B cell (primary cell): Measurements from ENCODE around the gene TMTC4. TPM values are rescaled to one million over a fixed set of nuclear protein-coding genes. Genes with fewer than 3 reads are reported as not detected.

Experiments
- ATAC-seq: fragments of 200-7000 bp; cut with Tn5 transposase; one replicate; pipeline ENCODE4 v1.10.0; 2021; ENCODE audit warnings: low read depth, mild to moderate bottlenecking, moderate number of reproducible peaks, moderate library complexity
- CTCF ChIA-PET: fragments of 350-600 bp; sonication (Branson Sonifier 250); formaldehyde crosslinking; loops from one replicate; lab custom pipeline; 2021; ENCODE audit warnings: antibody characterized with exemption, inconsistent platforms; lab: Charles Lee
- POLR2A ChIA-PET: fragments of 350-600 bp; sonication (Branson Sonifier 250); formaldehyde crosslinking; loops from one replicate; lab custom pipeline; 2021; ENCODE audit warnings: antibody characterized with exemption; lab: Charles Lee
- DNase-seq: peaks from one replicate; pipeline ENCODE4 v3.0.0; 2013
- H2AFZ ChIP-seq: 2 replicates; pipeline ENCODE4 v1.6.1; 2012; ENCODE audit warnings: mild to moderate bottlenecking, low read depth, low read length; ENCODE audit not compliant: insufficient read depth, poor library complexity, severe bottlenecking
- H3K27ac ChIP-seq, 2 donors: 1 replicate in 1 of 2; 2 replicates in 1 of 2; pipeline ENCODE4 v1.5.1; 2012 to 2013; ENCODE audit warnings: low read length in 2 of 2, mild to moderate bottlenecking in 2 of 2, moderate library complexity in 1 of 2
- H3K27me3 ChIP-seq, 4 experiments: fragments of 200-600 bp in 1 of 4; sonication (generic) in 1 of 4; replicated peaks in 1 of 4; 1 replicate in 2 of 4; 2 replicates in 2 of 4; pipeline versions ENCODE4 v1.6.1 to v1.7.0; 2013 to 2016; ENCODE audit warnings: low read length in 3 of 4, mild to moderate bottlenecking in 2 of 4, mixed read lengths in 1 of 4, moderate library complexity in 1 of 4; ENCODE audit not compliant: insufficient read depth in 4 of 4, control insufficient read depth in 3 of 4; ENCODE audit errors: control extremely low read depth in 1 of 4
- H3K36me3 ChIP-seq, 2 experiments: replicated peaks in 1 of 2; 1 replicate in 1 of 2; 2 replicates in 1 of 2; pipeline versions ENCODE4 v1.6.1 to v1.7.1; 2013; ENCODE audit warnings: low read length in 1 of 2; ENCODE audit not compliant: insufficient read depth in 2 of 2, control insufficient read depth in 1 of 2; ENCODE audit errors: control extremely low read depth in 1 of 2, extremely low read depth in 1 of 2
- H3K4me1 ChIP-seq, 2 donors: fragments of 200-600 bp in 1 of 2; sonication (generic) in 1 of 2; 1 replicate in 1 of 2; 2 replicates in 1 of 2; pipeline versions ENCODE4 v1.5.1 to v1.6.1; 2013 to 2017; ENCODE audit warnings: low read length in 2 of 2; ENCODE audit not compliant: control insufficient read depth in 2 of 2, insufficient read depth in 2 of 2
- H3K4me2 ChIP-seq: replicated peaks from 2 replicates; pipeline ENCODE3; 2012; ENCODE audit warnings: mild to moderate bottlenecking, low read depth, low read length; ENCODE audit not compliant: poor library complexity, severe bottlenecking
- H3K4me3 ChIP-seq, 5 experiments: fragments of 200-600 bp in 1 of 5; sonication (generic) in 1 of 5; 1 replicate in 3 of 5; 2 replicates in 2 of 5; pipeline versions ENCODE4 v1.5.1 to v1.7.0; 2011 to 2016; ENCODE audit warnings: low read length in 4 of 5, mild to moderate bottlenecking in 4 of 5, low read depth in 2 of 5, control low read depth in 1 of 5, moderate library complexity in 1 of 5; ENCODE audit not compliant: insufficient read depth in 1 of 5; ENCODE audit errors: control extremely low read depth in 1 of 5, extremely low read depth in 1 of 5
- H3K79me2 ChIP-seq: fragments of 200-600 bp; sonication (generic); one replicate; pipeline ENCODE4 v1.6.0; 2016; ENCODE audit warnings: low read length; ENCODE audit not compliant: control insufficient read depth, insufficient read depth
- H3K9ac ChIP-seq: fragments of 200-600 bp; sonication (generic); 2 replicates; pipeline ENCODE4 v1.6.1; 2017; ENCODE audit warnings: mild to moderate bottlenecking, low read length, moderate library complexity
- H3K9me3 ChIP-seq, 3 donors: one replicate each; pipeline versions ENCODE4 v1.6.1 to v1.7.1; 2013; ENCODE audit warnings: low read length in 2 of 3; ENCODE audit not compliant: control insufficient read depth in 2 of 3, insufficient read depth in 1 of 3; ENCODE audit errors: control extremely low read depth in 1 of 3
- H4K20me1 ChIP-seq: 2 replicates; pipeline ENCODE4 v1.6.0; 2012; ENCODE audit warnings: mild to moderate bottlenecking, low read length; ENCODE audit not compliant: insufficient read depth, control insufficient read depth, poor library complexity, severe bottlenecking
- H3K27ac Mint-ChIP-seq: one replicate; pipeline ENCODE4 v1.8.0; 2021; ENCODE audit warnings: mixed read lengths
- H3K27me3 Mint-ChIP-seq: one replicate; pipeline ENCODE4 v1.8.0; 2021; ENCODE audit warnings: mixed read lengths
- H3K4me1 Mint-ChIP-seq: one replicate; pipeline ENCODE4 v1.8.0; 2021; ENCODE audit warnings: mixed read lengths
- H3K4me3 Mint-ChIP-seq: one replicate; pipeline ENCODE4 v1.8.0; 2021; ENCODE audit warnings: mixed read lengths
- H3K9me3 Mint-ChIP-seq: one replicate; pipeline ENCODE4 v1.8.0; 2022; ENCODE audit warnings: mixed read lengths; ENCODE audit not compliant: insufficient read depth
- EZH2 ChIP-seq: IDR thresholded peaks from 2 replicates; pipeline ENCODE4 v1.6.1; 2012; ENCODE audit warnings: borderline replicate concordance, low read depth, mild to moderate bottlenecking, moderate library complexity, low read length; ENCODE audit not compliant: insufficient read depth, poor library complexity, severe bottlenecking
- WGBS: methylation state at CpG from one replicate; pipeline ENCODE4 v1.1.5; 2013; ENCODE audit warnings: missing lambda C conversion rate; ENCODE audit not compliant: insufficient coverage; 5-methylcytosine and 5-hydroxymethylcytosine counted together
- intact Hi-C: fragments of 100-400 bp; cut with micrococcal nuclease; formaldehyde crosslinking; loops from one replicate; pipeline ENCODE4 v1.10.0; 2022
- polyA plus RNA-seq: library from polyadenylated mRNA; depleted of rRNA; stranded (reverse); fragments of >200 nt; gene quantifications from 2 replicates; pipeline ENCODE4 v1.2.3, GENCODE V29; 2012
- total RNA-seq, 2 donors: library from RNA; stranded (reverse); fragments of 120-200 nt in 1 of 2; gene quantifications; 1 replicate in 1 of 2; 2 replicates in 1 of 2; pipeline versions ENCODE4 v1.2.3 to v1.2.4, GENCODE V29; 2013 to 2022
- TF ChIP-seq, protein P1 (sequence below): fragments of 200-600 bp; IDR thresholded peaks from one replicate; pipeline ENCODE4 v1.8.0; 2022; ENCODE audit warnings: antibody characterized with exemption, mild to moderate bottlenecking

TMTC4 gene
- total and polyA plus RNA-seq, 2 donors (not counting 1 experiment from before 2014, with no cell fraction given) = 7.9 to 17.8 TPM

DNA sequence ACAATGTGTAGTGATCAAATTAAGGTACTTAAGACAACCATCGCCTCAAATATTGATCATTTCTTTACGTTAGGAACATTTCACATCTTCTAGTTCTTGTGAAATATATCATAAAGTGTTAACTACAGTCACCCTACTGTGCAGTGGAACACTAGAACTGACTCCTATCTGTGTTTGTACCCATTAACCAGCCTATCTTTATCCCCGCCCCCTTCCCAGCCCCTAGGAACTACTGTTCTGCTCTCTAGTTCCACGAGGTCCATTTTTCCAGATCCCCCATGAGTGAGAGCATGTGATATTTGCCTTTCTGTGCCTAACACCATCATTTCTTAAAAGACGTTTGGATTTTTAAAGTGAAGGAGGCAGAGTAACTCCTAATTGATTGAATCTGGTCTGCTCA is 61.6 kb downstream of the TMTC4 start:
- no peaks in the 10 kb centered on the region for H4K20me1 ChIP-seq
- Mint-ChIP-seq H3K9me3 (no peaks in the 10 kb centered on the region), H3K27ac (no peak overlapping the region), H3K4me3 (no peak overlapping the region), H3K4me1 (peaks cover 40% of the 10 kb centered on the region), H3K27me3 (no peaks in the 10 kb centered on the region)
- H3K4me3 ChIP-seq = no peak overlapping the region
- CTCF ChIA-PET = no interaction called here
- TF ChIP-seq, protein P1, sequence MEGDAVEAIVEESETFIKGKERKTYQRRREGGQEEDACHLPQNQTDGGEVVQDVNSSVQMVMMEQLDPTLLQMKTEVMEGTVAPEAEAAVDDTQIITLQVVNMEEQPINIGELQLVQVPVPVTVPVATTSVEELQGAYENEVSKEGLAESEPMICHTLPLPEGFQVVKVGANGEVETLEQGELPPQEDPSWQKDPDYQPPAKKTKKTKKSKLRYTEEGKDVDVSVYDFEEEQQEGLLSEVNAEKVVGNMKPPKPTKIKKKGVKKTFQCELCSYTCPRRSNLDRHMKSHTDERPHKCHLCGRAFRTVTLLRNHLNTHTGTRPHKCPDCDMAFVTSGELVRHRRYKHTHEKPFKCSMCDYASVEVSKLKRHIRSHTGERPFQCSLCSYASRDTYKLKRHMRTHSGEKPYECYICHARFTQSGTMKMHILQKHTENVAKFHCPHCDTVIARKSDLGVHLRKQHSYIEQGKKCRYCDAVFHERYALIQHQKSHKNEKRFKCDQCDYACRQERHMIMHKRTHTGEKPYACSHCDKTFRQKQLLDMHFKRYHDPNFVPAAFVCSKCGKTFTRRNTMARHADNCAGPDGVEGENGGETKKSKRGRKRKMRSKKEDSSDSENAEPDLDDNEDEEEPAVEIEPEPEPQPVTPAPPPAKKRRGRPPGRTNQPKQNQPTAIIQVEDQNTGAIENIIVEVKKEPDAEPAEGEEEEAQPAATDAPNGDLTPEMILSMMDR = no peak
- no peak for TF ChIP-seq EZH2
- no peak overlapping the region for H3K27ac ChIP-seq
- intact Hi-C loops = no loop called here
- no peaks in the 10 kb centered on the region for H3K27me3 ChIP-seq
- no peak overlapping the region for H2AFZ ChIP-seq
- POLR2A ChIA-PET = no interaction called here
- ATAC-seq = no peak
- H3K4me1 ChIP-seq = peaks cover 33 to 36% of the 10 kb centered on the region in 2 donors
- no peak overlapping the region for H3K4me2 ChIP-seq
- no peaks in the 10 kb centered on the region for H3K36me3 ChIP-seq
- DNase-seq = no peak
- no peak overlapping the region for H3K9ac ChIP-seq
- H3K79me2 ChIP-seq = no peaks in the 10 kb centered on the region
- no CpG with 5 or more reads among the region's 5 CpGs for WGBS
- H3K9me3 ChIP-seq = no peaks in the 10 kb centered on the region

DNA sequence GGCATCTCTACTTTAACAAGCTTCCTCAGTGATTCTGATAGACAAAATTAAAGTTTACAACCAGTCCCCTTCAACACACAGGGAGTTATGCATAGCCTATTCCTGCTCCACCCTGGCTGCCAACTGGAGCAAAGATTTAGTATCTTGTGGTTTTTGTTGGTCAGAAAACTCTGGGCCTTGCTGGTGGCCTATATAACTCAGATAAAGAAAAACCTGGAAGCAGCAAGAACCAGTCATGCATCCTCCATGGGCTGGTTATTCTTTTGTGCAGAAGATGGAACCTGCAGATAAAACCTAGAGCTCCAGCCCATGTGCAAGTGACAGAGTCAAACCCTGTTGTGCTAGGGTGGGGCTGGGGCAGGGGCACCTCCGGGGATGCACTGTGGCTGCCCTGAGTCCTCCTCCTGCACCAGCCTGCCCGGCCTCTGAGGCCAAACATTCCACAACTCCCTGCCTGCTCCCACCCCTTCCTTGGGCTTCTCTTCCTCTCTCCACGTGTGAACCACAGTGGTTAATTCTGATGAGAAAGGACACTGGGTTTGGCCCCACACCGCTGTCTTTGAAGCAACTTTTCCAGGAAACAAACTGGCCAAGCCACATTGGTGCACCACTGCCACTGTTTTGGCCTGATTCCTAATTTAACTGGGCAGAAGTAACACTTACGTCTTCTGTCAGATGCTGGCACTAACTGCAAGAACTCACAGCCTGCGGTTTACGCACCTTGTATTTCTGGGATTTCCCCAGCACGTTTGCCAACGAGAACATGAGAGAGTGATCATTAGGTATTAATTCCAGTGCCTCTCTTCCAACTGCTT is 62.7 kb downstream of the TMTC4 start:
- peak overlapping the region; percentile 73 for H3K27ac Mint-ChIP-seq

More for the DNA sequence above, 62.7 kb downstream of the TMTC4 start:
- no peaks in the 10 kb centered on the region for H3K27me3 Mint-ChIP-seq
- Histone ChIP-seq H3K27me3 (no peaks in the 10 kb centered on the region), H3K27ac (peak overlapping the region in 1 of 2 donors; percentile 35), H3K36me3 (no peaks in the 10 kb centered on the region), H3K4me2 (no peak overlapping the region), H3K9ac (no peak overlapping the region), H3K79me2 (no peaks in the 10 kb centered on the region), H4K20me1 (no peaks in the 10 kb centered on the region), H3K4me1 (peaks cover 34 to 36% of the 10 kb centered on the region in 2 donors), H3K4me3 (no peak overlapping the region), H3K9me3 (no peaks in the 10 kb centered on the region), H2AFZ (peak overlapping the region; percentile 18)
- 44% methylated on average over 5 of the region's 9 CpGs for WGBS
- ATAC-seq (no peak), DNase-seq (no peak)
- H3K4me3 Mint-ChIP-seq = peak overlapping the region; percentile 51
- intact Hi-C loops = no loop called here
- H3K4me1 Mint-ChIP-seq = peaks cover 44% of the 10 kb centered on the region
- ChIA-PET CTCF (interaction anchor here (1.0 kb wide), 1 partner anchor 9 kb away, joined by 3 read pairs; no protein-coding TSS in a partner anchor), POLR2A (interaction anchor here (0.7 kb wide), 1 partner anchor 1006 kb away, joined by 3 read pairs; no protein-coding TSS in a partner anchor)
- TF ChIP-seq, protein P1 = no peak
- TF ChIP-seq EZH2 = no peak
- H3K9me3 Mint-ChIP-seq = no peaks in the 10 kb centered on the region
